Measurements from ENCODE around the gene AVPR2. TPM values are rescaled to one million over a fixed set of nuclear protein-coding genes. Genes with fewer than 3 reads are reported as not detected.

Gene AVPR2
- total RNA-seq, 1 experiment from 2014 or later, result 3.2 TPM

DNA sequence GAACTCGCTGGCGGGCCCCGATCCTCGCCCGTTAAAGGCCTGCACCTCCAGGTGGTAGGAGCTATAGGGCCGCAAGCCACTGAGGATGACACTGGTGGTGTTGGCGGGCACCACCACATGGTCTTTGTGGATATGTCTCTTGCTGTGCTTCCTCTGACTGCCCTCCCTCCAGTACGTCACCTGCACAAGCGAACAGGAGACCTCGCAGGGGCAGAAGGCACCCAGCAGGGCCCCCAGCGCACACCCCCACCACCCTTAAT, 39.2 kb upstream of the AVPR2 start:
- no peaks in the 10 kb centered on the region for H3K4me1 ChIP-seq (replicated peaks; ENCODE audit: insufficient read depth)
- BruUV-seq (replicated peaks), result no TSS peak
- no peak for TF ChIP-seq EZH2 (IDR thresholded peaks at IDR 0.05; ENCODE audit: low read depth)
- no peak for TF ChIP-seq CTCF (conservative IDR thresholded peaks at IDR 0.05)
- intact Hi-C loops (cut with micrococcal nuclease; ENCODE audit: unreplicated experiment), result no loop called here
- no peak overlapping the region for H3K4me2 ChIP-seq
- ChIA-PET CTCF (no interaction called here), POLR2A (ENCODE audit: unreplicated experiment) (no interaction called here)
- H3K9me2 ChIP-seq (ENCODE audit: insufficient read depth), result no peaks in the 10 kb centered on the region
- H3K27ac ChIP-seq, result no peak overlapping the region
- no peaks in the 10 kb centered on the region for H3K27me3 ChIP-seq (ENCODE audit: insufficient read depth, low read depth)
- no peaks in the 10 kb centered on the region for H3K79me2 ChIP-seq (ENCODE audit: low read depth)
- H2AFZ ChIP-seq, result no peak overlapping the region
- no peaks in the 10 kb centered on the region for H3K9me3 ChIP-seq (ENCODE audit: insufficient read depth, low read depth)
- H3K4me3 ChIP-seq, result no peak overlapping the region
- H4K20me1 ChIP-seq (ENCODE audit: insufficient read depth), result no peaks in the 10 kb centered on the region
- no peak for DNase-seq
- H3K36me3 ChIP-seq (ENCODE audit: low read depth), result no peaks in the 10 kb centered on the region
- H3F3A ChIP-seq (ENCODE audit: insufficient read depth, low read depth), result no peaks in the 10 kb centered on the region

DNA sequence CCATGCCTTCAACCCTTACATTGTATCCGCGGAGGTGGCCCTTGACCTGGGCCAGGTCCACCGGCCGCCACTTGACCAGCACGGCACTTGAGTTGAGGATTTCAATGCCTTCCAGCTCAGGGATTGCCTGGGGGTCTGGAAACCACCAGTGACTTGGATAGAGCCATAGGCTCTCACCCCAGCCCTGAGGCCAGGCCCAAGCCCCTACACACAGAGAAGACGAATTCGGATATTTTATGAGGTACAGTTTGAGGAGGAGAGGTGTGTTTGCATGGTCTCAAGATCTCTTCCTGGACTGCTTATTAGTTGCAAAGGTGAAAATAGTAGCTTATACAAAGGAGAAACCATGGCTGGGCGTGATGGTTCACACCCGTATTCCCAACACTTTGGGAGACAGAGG, 38.8 kb upstream of the AVPR2 start:
- no peaks in the 10 kb centered on the region for H4K20me1 ChIP-seq (ENCODE audit: insufficient read depth)
- POLR2A ChIA-PET (ENCODE audit: unreplicated experiment), result no interaction called here
- no peak overlapping the region for H3K4me3 ChIP-seq
- H3K27ac ChIP-seq, result no peak overlapping the region
- no peaks in the 10 kb centered on the region for H3K36me3 ChIP-seq (ENCODE audit: low read depth)
- H3K9me3 ChIP-seq (ENCODE audit: insufficient read depth, low read depth), result no peaks in the 10 kb centered on the region
- H3K4me2 ChIP-seq, result no peak overlapping the region
- CTCF ChIA-PET, result no interaction called here
- no peaks in the 10 kb centered on the region for H3K27me3 ChIP-seq (ENCODE audit: insufficient read depth, low read depth)
- intact Hi-C loops (cut with micrococcal nuclease; ENCODE audit: unreplicated experiment), result no loop called here
- H3K79me2 ChIP-seq (ENCODE audit: low read depth), result no peaks in the 10 kb centered on the region
- no peak for DNase-seq
- no TSS peak for BruUV-seq (replicated peaks)
- no peaks in the 10 kb centered on the region for H3K9me2 ChIP-seq (ENCODE audit: insufficient read depth)
- H2AFZ ChIP-seq, result no peak overlapping the region
- H3K4me1 ChIP-seq (replicated peaks; ENCODE audit: insufficient read depth), result no peaks in the 10 kb centered on the region
- TF ChIP-seq EZH2 (IDR thresholded peaks at IDR 0.05; ENCODE audit: low read depth) (no peak), CTCF (conservative IDR thresholded peaks at IDR 0.05) (no peak)
- no peaks in the 10 kb centered on the region for H3F3A ChIP-seq (ENCODE audit: insufficient read depth, low read depth)

DNA sequence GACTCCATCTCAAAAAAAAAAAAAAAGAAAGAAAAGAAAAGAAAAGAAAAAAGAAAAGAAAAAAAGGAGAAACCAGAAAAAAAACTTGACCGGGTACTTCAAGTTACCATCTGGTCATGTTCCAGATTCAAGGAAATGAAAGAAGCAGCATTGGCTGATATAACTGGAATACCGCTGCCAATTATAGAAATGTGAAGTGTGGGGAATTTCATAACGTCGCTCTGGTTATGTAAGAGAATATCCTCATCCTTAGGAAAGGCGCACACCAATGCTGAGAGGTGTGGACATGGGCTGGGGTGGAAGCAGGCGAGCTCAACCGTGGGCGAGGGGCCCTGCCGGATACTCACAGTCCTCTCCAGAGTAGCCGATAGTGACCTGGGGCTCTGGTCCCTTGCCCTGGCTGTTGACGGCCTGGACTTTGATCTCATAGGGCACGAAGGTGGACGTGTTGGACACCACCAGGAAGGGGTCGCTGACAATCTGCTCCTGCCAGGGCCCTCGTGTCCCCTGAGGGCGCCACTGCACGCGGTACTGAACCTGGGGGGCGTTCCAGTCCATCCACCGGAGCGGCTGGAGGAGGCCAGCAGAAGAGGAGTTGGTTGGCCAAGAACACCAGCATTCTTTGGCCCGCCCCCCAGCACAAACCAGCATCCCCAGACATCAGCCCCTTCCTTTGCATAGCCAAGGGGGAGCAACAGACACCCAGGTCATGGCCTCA, 38.0 kb upstream of the AVPR2 start:
- Histone ChIP-seq H3K36me3 (ENCODE audit: low read depth) (no peaks in the 10 kb centered on the region), H3K79me2 (ENCODE audit: low read depth) (no peaks in the 10 kb centered on the region), H4K20me1 (ENCODE audit: insufficient read depth) (no peaks in the 10 kb centered on the region), H3F3A (ENCODE audit: insufficient read depth, low read depth) (no peaks in the 10 kb centered on the region), H3K4me3 (no peak overlapping the region), H3K27ac (no peak overlapping the region), H3K4me1 (replicated peaks; ENCODE audit: insufficient read depth) (no peaks in the 10 kb centered on the region), H3K9me2 (ENCODE audit: insufficient read depth) (no peaks in the 10 kb centered on the region), H2AFZ (no peak overlapping the region), H3K27me3 (ENCODE audit: insufficient read depth, low read depth) (no peaks in the 10 kb centered on the region), H3K9me3 (ENCODE audit: insufficient read depth, low read depth) (no peaks in the 10 kb centered on the region), H3K4me2 (no peak overlapping the region)
- DNase-seq, result no peak
- POLR2A ChIA-PET (ENCODE audit: unreplicated experiment), result no interaction called here
- intact Hi-C loops (cut with micrococcal nuclease; ENCODE audit: unreplicated experiment), result no loop called here
- BruUV-seq (replicated peaks), result no TSS peak
- CTCF ChIA-PET, result no interaction called here
- TF ChIP-seq EZH2 (IDR thresholded peaks at IDR 0.05; ENCODE audit: low read depth) (no peak), CTCF (conservative IDR thresholded peaks at IDR 0.05) (no peak)

All from PC-9 (cell line).